ENCODE data around the gene C3AR1.

DNA sequence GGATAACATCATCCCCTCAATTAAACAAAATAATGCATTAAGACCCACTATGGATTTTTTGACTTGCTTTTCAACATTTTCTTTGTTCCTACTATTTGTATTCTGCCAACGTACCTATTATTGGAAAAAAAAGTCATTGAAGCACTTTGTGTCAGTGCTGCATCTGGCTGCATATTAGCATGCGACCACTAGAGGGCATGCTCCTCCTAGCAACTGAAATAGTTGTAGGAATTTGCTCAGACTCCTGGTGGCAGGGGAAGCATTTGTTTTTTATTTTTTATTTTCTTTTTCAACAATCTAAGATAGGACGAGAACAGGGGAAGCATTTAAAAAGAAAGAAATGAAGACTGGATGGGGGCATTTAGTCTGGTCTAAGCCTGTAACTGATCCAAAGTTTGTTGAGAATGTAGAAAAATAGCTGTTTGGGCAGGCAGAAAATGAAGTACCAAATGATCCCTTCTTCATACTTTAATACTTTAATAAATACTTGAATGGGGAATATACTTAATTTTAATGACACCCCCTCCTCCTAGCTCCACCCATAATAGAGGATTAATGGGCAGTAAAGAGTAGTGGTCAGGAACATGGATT, 42.7 kb upstream of the C3AR1 start:
- TF ChIP-seq, protein P1, sequence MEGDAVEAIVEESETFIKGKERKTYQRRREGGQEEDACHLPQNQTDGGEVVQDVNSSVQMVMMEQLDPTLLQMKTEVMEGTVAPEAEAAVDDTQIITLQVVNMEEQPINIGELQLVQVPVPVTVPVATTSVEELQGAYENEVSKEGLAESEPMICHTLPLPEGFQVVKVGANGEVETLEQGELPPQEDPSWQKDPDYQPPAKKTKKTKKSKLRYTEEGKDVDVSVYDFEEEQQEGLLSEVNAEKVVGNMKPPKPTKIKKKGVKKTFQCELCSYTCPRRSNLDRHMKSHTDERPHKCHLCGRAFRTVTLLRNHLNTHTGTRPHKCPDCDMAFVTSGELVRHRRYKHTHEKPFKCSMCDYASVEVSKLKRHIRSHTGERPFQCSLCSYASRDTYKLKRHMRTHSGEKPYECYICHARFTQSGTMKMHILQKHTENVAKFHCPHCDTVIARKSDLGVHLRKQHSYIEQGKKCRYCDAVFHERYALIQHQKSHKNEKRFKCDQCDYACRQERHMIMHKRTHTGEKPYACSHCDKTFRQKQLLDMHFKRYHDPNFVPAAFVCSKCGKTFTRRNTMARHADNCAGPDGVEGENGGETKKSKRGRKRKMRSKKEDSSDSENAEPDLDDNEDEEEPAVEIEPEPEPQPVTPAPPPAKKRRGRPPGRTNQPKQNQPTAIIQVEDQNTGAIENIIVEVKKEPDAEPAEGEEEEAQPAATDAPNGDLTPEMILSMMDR (IDR thresholded peaks at IDR 0.05; ENCODE audit: extremely low read depth in 1 of 2, insufficient read depth in 1 of 2, low read depth in 1 of 2, low read length in 2 of 2): peak; percentile 80 to 94
- TF ChIP-seq MYC (IDR thresholded peaks at IDR 0.05; ENCODE audit: low read depth, low read length): no peak
- TF ChIP-seq POLR2AphosphoS5 (IDR thresholded peaks at IDR 0.05; ENCODE audit: insufficient read depth, low read depth, low read length): no peak
- no peak for TF ChIP-seq JUN (IDR thresholded peaks at IDR 0.05; ENCODE audit: borderline replicate concordance, insufficient read depth, insufficient read length, low read depth)

All from endothelial cell of umbilical vein (primary cell).